ENCODE measurements around the gene APEH.

Gene APEH

GRCh38 chr3:49703956-49704355 is 29.8 kb downstream of the APEH start:
- H3K4me1 ChIP-seq (ENCODE audit: control insufficient read depth in 1 of 2, insufficient read depth in 1 of 2, low read depth in 1 of 2, low read length in 1 of 2): no peaks in the 10 kb centered on the region
- no peak overlapping the region for H3K27ac ChIP-seq
- peaks cover 92% of the 10 kb centered on the region for H3K36me3 ChIP-seq
- no peaks in the 10 kb centered on the region for H3K27me3 ChIP-seq
- no peaks in the 10 kb centered on the region for H3K9me3 ChIP-seq
- TF ChIP-seq, protein P1, sequence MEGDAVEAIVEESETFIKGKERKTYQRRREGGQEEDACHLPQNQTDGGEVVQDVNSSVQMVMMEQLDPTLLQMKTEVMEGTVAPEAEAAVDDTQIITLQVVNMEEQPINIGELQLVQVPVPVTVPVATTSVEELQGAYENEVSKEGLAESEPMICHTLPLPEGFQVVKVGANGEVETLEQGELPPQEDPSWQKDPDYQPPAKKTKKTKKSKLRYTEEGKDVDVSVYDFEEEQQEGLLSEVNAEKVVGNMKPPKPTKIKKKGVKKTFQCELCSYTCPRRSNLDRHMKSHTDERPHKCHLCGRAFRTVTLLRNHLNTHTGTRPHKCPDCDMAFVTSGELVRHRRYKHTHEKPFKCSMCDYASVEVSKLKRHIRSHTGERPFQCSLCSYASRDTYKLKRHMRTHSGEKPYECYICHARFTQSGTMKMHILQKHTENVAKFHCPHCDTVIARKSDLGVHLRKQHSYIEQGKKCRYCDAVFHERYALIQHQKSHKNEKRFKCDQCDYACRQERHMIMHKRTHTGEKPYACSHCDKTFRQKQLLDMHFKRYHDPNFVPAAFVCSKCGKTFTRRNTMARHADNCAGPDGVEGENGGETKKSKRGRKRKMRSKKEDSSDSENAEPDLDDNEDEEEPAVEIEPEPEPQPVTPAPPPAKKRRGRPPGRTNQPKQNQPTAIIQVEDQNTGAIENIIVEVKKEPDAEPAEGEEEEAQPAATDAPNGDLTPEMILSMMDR (IDR thresholded peaks at IDR 0.05): no peak
- H3K4me3 ChIP-seq (ENCODE audit: low read depth in 1 of 2, low read length in 1 of 2): no peak overlapping the region

DNA sequence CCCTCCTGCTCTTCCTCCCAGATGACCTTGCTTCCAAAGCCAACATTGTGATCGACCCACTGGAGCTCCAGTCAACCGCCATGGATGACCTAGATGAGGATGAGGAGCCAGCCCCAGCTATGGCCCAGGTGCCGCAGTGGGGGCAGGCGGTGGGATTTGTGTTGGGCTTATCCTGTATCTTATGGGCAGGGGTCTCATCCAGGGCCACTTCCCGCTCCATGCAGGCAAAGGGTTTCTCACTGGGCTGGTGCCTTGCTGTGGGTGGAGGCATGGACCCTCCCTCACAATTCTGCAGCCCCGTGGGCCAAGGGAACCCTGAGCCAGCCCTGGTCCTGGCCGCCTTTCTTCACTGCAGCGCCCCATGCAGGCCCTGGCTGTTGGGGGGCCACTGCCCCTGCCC is 30.5 kb downstream of the APEH start:
- Histone ChIP-seq H3K27me3 (no peaks in the 10 kb centered on the region), H3K4me3 (ENCODE audit: low read depth in 1 of 2, low read length in 1 of 2) (no peak overlapping the region), H3K4me1 (ENCODE audit: control insufficient read depth in 1 of 2, insufficient read depth in 1 of 2, low read depth in 1 of 2, low read length in 1 of 2) (no peaks in the 10 kb centered on the region), H3K9me3 (no peaks in the 10 kb centered on the region), H3K36me3 (peaks cover 86% of the 10 kb centered on the region), H3K27ac (no peak overlapping the region)
- TF ChIP-seq, protein P1 (IDR thresholded peaks at IDR 0.05): no peak

DNA sequence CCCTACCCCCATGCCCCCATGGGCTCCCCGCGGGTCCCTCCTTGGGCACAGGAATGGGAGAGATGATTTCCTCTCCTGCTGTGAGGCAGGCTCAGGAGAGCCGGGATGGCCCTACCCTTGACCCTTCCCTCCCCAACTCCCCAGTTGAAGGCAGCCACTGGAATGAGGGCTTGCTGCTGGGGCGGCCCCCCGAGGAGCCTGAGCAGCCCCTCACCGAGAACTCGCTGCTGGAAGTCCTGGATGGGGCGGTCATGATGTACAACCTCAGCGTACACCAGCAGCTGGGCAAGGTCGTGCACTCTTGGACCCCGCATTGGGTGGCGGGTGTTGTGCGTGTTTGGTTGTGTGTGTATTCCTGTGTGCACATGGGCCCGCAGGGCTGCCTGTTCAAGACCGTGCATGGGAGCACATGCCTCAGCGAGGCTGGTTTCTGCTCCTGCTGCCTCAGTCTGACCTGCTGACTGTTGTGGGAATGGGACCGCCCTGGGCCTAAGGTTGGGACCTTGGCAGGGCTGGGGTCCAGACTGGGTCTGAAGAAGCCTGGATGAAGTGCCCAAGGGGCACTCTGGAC is 31.3 kb downstream of the APEH start:
- H3K27me3 ChIP-seq: no peaks in the 10 kb centered on the region
- H3K4me1 ChIP-seq (ENCODE audit: control insufficient read depth in 1 of 2, insufficient read depth in 1 of 2, low read depth in 1 of 2, low read length in 1 of 2): no peaks in the 10 kb centered on the region
- H3K36me3 ChIP-seq: peaks cover 77% of the 10 kb centered on the region
- TF ChIP-seq, protein P1 (IDR thresholded peaks at IDR 0.05): no peak
- no peaks in the 10 kb centered on the region for H3K9me3 ChIP-seq
- H3K27ac ChIP-seq: no peak overlapping the region
- H3K4me3 ChIP-seq (ENCODE audit: low read depth in 1 of 2, low read length in 1 of 2): no peak overlapping the region

- H3K9me3 ChIP-seq: no peaks in the 10 kb centered on the region
- no peaks in the 10 kb centered on the region for H3K4me1 ChIP-seq (ENCODE audit: control insufficient read depth in 1 of 2, insufficient read depth in 1 of 2, low read depth in 1 of 2, low read length in 1 of 2)
- H3K36me3 ChIP-seq: peaks cover 73% of the 10 kb centered on the region
- no peaks in the 10 kb centered on the region for H3K27me3 ChIP-seq
- TF ChIP-seq, protein P1 (IDR thresholded peaks at IDR 0.05): no peak
- no peak overlapping the region for H3K4me3 ChIP-seq (ENCODE audit: low read depth in 1 of 2, low read length in 1 of 2)
- no peak overlapping the region for H3K27ac ChIP-seq
These were observed 32.4 kb downstream of the APEH start for GRCh38 chr3:49706456-49707112.

DNA sequence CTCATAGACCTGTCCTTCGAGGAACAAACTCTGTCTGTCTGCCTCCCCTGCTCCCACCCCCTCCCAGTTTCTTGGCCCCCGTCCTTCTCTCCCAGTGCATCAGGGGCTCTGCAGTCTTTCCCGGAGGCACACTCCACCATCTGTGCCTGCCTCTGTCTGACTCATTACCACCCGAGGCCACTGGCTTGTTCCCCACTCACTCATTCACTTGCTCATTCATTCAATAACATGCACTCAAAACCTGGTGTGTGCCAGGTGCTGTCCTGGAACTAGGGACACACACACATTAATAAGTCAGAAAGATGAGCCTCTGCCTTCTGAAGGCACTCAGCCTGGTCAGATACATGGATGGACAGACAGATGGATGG is 32.9 kb downstream of the APEH start:
- Histone ChIP-seq H3K36me3 (peaks cover 71% of the 10 kb centered on the region), H3K4me3 (ENCODE audit: low read depth in 1 of 2, low read length in 1 of 2) (no peak overlapping the region), H3K4me1 (ENCODE audit: control insufficient read depth in 1 of 2, insufficient read depth in 1 of 2, low read depth in 1 of 2, low read length in 1 of 2) (no peaks in the 10 kb centered on the region), H3K27ac (no peak overlapping the region), H3K9me3 (no peaks in the 10 kb centered on the region), H3K27me3 (no peaks in the 10 kb centered on the region)
- TF ChIP-seq, protein P1 (IDR thresholded peaks at IDR 0.05): no peak
